Measurements from ENCODE around the gene SPOCK1. TPM values are rescaled to one million over a fixed set of nuclear protein-coding genes. Genes with fewer than 3 reads are reported as not detected.

Gene SPOCK1
- total RNA-seq, 1 experiment from 2014 or later: 10.9 TPM

DNA sequence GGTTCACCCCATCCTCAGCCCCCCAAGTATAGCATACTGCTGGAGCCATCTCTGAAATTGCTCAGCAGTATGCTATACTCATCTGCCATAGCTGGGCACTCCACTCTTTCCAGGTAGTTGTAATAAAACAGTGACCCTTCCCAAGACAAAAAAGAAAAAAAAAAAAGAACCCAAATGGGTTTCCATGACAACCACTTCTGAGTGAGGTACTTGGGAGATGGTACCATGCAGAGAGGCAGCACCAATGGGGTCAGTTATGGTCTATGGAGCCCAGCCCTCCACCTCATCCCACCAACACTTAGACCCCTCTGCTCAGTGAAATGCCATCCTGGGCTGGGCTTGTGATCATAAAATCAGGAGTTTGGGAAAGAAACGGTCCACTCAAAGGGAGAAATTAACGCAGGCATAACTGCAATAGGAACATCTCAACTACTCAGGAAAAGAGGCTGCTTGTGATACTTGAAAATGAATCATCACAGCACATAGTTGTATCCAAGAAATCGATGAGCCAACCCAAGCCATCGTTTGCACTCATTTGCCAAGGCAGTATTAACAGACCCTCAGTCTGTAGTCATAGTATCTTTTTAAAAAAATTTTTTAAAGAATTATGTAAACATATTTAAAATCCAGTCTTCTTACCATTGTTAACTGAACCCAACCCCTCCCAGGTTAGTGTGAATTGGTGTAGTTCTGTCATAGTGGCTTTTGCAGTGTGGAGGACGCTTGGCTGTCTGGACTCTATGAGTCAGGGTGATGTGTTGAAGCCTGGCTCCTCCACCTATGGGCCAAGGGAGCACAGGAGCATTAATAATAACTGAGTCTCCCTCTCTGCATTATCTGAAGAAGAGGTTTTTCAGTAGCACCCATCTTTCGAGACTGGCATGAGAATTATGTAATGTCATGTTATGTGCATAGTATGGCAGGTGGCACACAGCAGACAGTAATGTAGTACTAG lies 402.7 kb downstream of the SPOCK1 start:
- Histone ChIP-seq H4K8ac (replicated peaks; ENCODE audit: insufficient read length, low read depth, low read length) (no peak overlapping the region), H3K27me3 (ENCODE audit: insufficient read depth, low read length) (no peaks in the 10 kb centered on the region), H3K4ac (ENCODE audit: low read depth, low read length) (no peak overlapping the region), H3K79me1 (ENCODE audit: insufficient read depth, low read depth, low read length, poor library complexity, severe bottlenecking) (no peaks in the 10 kb centered on the region), H2BK20ac (ENCODE audit: low read depth, low read length, poor library complexity, severe bottlenecking) (no peak overlapping the region), H3K23me2 (ENCODE audit: insufficient read length, low read depth, low read length, poor library complexity, severe bottlenecking) (no peaks in the 10 kb centered on the region), H2AK5ac (ENCODE audit: insufficient read length, low read length) (no peak overlapping the region), H4K5ac (ENCODE audit: insufficient read length, low read depth, low read length) (no peak overlapping the region), H2AFZ (ENCODE audit: low read length) (no peak overlapping the region), H3K18ac (ENCODE audit: insufficient read length, low read depth, low read length) (no peak overlapping the region), H2BK15ac (ENCODE audit: low read depth, low read length) (no peak overlapping the region), H3K9ac (ENCODE audit: extremely low read depth, insufficient read length, low read length) (no peak overlapping the region), H3K56ac (ENCODE audit: insufficient read length, low read depth, low read length) (no peak overlapping the region), H2BK120ac (ENCODE audit: low read depth, low read length, poor library complexity, severe bottlenecking) (no peak overlapping the region), H3K4me1 (ENCODE audit: insufficient read depth, low read length) (peaks cover under 1% of the 10 kb centered on the region; the same call in 1 of the 2 replicates), H2BK12ac (ENCODE audit: insufficient read length, low read depth, low read length) (no peak overlapping the region), H4K91ac (ENCODE audit: insufficient read length, low read depth, low read length) (no peak overlapping the region), H3K14ac (ENCODE audit: insufficient read depth, low read length) (no peak overlapping the region), H4K20me1 (ENCODE audit: control insufficient read depth, insufficient read depth, insufficient read length) (no peaks in the 10 kb centered on the region), H3K27ac (ENCODE audit: insufficient read length, low read depth, low read length) (no peak overlapping the region), H3K4me2 (ENCODE audit: insufficient read depth, insufficient read length, low read length) (no peak overlapping the region), H3K23ac (ENCODE audit: insufficient read length, low read depth, low read length) (no peak overlapping the region), H3K79me2 (ENCODE audit: insufficient read depth, low read length) (no peaks in the 10 kb centered on the region), H3K9me3 (ENCODE audit: control insufficient read depth, low read depth, low read length) (no peaks in the 10 kb centered on the region), H3T11ph (ENCODE audit: low read length) (no peak overlapping the region), H2BK5ac (ENCODE audit: insufficient read length, low read length) (no peak overlapping the region)
- H3K27ac Mint-ChIP-seq: no peak overlapping the region
- H3K4me3 Mint-ChIP-seq: no peak overlapping the region
- H3K27me3 Mint-ChIP-seq (ENCODE audit: low read depth): no peaks in the 10 kb centered on the region
- no CpG with 5 or more reads among the region's 6 CpGs for WGBS (ENCODE audit: extremely low coverage, insufficient read length, low lambda C conversion rate)
- no peaks in the 10 kb centered on the region for H3K36me3 Mint-ChIP-seq (ENCODE audit: insufficient read depth in 1 of 3, low read depth in 3 of 3)
- no peaks in the 10 kb centered on the region for H3K9me3 Mint-ChIP-seq
- TF ChIP-seq, protein P1, sequence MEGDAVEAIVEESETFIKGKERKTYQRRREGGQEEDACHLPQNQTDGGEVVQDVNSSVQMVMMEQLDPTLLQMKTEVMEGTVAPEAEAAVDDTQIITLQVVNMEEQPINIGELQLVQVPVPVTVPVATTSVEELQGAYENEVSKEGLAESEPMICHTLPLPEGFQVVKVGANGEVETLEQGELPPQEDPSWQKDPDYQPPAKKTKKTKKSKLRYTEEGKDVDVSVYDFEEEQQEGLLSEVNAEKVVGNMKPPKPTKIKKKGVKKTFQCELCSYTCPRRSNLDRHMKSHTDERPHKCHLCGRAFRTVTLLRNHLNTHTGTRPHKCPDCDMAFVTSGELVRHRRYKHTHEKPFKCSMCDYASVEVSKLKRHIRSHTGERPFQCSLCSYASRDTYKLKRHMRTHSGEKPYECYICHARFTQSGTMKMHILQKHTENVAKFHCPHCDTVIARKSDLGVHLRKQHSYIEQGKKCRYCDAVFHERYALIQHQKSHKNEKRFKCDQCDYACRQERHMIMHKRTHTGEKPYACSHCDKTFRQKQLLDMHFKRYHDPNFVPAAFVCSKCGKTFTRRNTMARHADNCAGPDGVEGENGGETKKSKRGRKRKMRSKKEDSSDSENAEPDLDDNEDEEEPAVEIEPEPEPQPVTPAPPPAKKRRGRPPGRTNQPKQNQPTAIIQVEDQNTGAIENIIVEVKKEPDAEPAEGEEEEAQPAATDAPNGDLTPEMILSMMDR (conservative IDR thresholded peaks at IDR 0.05): no peak
- H3K4me1 Mint-ChIP-seq: peaks cover 17 to 20% of the 10 kb centered on the region in 2 experiments
- DNase-seq: no peak

Measured in H9 (cell line).